Mesendoderm (in vitro differentiated cells): ENCODE measurements around the gene SPATA2L.
A peak's percentile ranks its signal among the peaks of the same experiment; 100 is the strongest.

Source experiments
- DNase-seq: peaks from one replicate; pipeline ENCODE4 v3.0.0; 2013
- H2AK5ac ChIP-seq: 2 replicates; pipeline ENCODE4 v1.6.1; 2013; ENCODE audit warnings: low read length, inconsistent platforms
- H2BK120ac ChIP-seq: 2 replicates; pipeline ENCODE4 v1.6.1; 2013; ENCODE audit warnings: low read depth, mild to moderate bottlenecking, low read length, moderate library complexity, mixed read lengths
- H2BK15ac ChIP-seq: replicated peaks from 2 replicates; pipeline ENCODE4 v1.6.1; 2013; ENCODE audit warnings: low read depth, mild to moderate bottlenecking, moderate library complexity
- H2BK5ac ChIP-seq: 2 replicates; pipeline ENCODE4 v1.6.1; 2013; ENCODE audit warnings: low read length, inconsistent platforms
- H3K18ac ChIP-seq: 2 replicates; pipeline ENCODE4 v1.6.1; 2013; ENCODE audit warnings: mild to moderate bottlenecking, low read length, mixed read lengths
- H3K23ac ChIP-seq: one replicate; pipeline ENCODE4 v1.6.1; 2013; ENCODE audit warnings: low read length
- H3K27ac ChIP-seq: 2 replicates; pipeline ENCODE4 v1.5.1; 2013; ENCODE audit warnings: low read depth, mild to moderate bottlenecking, inconsistent platforms, low read length, moderate library complexity
- H3K27me3 ChIP-seq: 2 replicates; pipeline ENCODE4 v1.6.1; 2013; ENCODE audit warnings: low read length, control low read depth, mild to moderate bottlenecking, inconsistent platforms; ENCODE audit not compliant: insufficient read depth, poor library complexity
- H3K36me3 ChIP-seq: 2 replicates; pipeline ENCODE4 v1.6.1; 2013; ENCODE audit warnings: low read length, inconsistent platforms; ENCODE audit not compliant: control insufficient read depth, insufficient read depth
- H3K4ac ChIP-seq: one replicate; pipeline ENCODE4 v1.6.1; 2013; ENCODE audit warnings: low read depth, mild to moderate bottlenecking, low read length, moderate library complexity
- H3K4me1 ChIP-seq: 2 replicates; pipeline ENCODE4 v1.6.1; 2013; ENCODE audit warnings: low read depth, low read length, inconsistent platforms; ENCODE audit not compliant: control insufficient read depth
- H3K4me2 ChIP-seq: 2 replicates; pipeline ENCODE4 v1.6.1; 2013; ENCODE audit warnings: low read length
- H3K4me3 ChIP-seq: 2 replicates; pipeline ENCODE4 v1.5.1; 2013; ENCODE audit warnings: mild to moderate bottlenecking, low read length
- H3K56ac ChIP-seq: one replicate; pipeline ENCODE4 v1.6.1; 2013; ENCODE audit warnings: low read length
- H3K79me1 ChIP-seq: 2 replicates; pipeline ENCODE4 v1.6.1; 2013; ENCODE audit warnings: low read length, inconsistent platforms
- H3K79me2 ChIP-seq: 2 replicates; pipeline ENCODE4 v1.6.1; 2013; ENCODE audit warnings: mild to moderate bottlenecking, low read length; ENCODE audit not compliant: control insufficient read depth, insufficient read depth
- H3K9ac ChIP-seq: 2 replicates; pipeline ENCODE4 v1.6.1; 2013; ENCODE audit warnings: low read length, inconsistent platforms
- H4K5ac ChIP-seq: one replicate; pipeline ENCODE4 v1.6.1; 2013; ENCODE audit warnings: low read length
- H4K8ac ChIP-seq: one replicate; pipeline ENCODE4 v1.6.1; 2013; ENCODE audit warnings: low read depth, mild to moderate bottlenecking, control low read depth, low read length, moderate library complexity
- WGBS: extraction: QIAGEN DNeasy Blood & Tissue Kit; methylation state at CpG from one replicate; pipeline ENCODE4 v1.1.7; 2013; ENCODE audit warnings: low lambda C conversion rate, missing lambda C conversion rate; ENCODE audit not compliant: insufficient coverage; ENCODE audit errors: extremely low coverage; 5-methylcytosine and 5-hydroxymethylcytosine counted together

Gene SPATA2L

DNA sequence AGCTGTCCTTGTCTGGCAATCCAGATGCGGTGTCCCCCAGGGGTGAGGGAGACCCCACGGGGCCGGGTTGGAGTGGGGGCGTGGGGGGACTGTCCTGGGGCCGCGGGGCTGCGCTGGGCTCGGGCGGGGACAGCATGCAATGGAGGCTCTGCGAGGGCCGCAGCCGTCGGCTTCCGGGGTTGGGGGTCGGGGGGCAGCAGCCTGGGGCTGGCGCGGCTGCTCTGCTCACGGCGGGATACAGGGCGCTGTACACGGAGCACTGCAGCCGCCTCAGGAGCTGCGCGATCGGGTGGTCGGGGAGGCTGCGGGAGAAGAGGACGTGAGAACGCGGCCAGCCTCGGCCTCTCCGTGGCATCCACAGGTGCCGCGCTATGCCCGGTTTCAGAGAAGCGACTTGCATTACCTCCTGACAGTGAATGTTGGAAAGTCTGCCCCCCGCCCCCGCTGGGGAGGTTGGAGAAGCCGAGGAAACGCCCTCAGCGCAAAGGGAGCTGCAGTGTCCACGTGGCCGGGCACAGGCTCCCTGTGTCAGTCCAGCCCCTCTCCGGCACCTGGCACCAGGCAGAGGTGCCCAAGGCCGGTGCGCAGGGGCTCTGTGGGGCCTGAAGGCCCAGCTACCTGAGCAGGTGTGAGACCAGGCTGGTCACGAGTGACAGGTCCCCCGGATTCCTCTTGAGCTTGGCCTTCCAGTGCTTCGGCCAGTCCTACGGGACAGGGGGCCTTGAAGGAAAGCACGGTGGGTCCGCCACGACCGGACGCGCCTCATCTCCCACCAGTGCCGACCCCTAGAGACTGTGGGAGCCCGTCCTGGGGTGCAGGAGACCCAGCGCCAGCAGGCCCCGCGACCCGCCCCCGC lies 9.4 kb upstream of the SPATA2L start:
- Histone ChIP-seq H3K4me1 (no peaks in the 10 kb centered on the region), H3K23ac (no peak overlapping the region), H3K27me3 (no peaks in the 10 kb centered on the region), H3K4me2 (no peak overlapping the region), H3K27ac (no peak overlapping the region), H3K4me3 (no peak overlapping the region), H2BK15ac (no peak overlapping the region), H2BK120ac (no peak overlapping the region), H3K56ac (no peak overlapping the region), H3K79me2 (no peaks in the 10 kb centered on the region), H3K18ac (no peak overlapping the region), H2BK5ac (no peak overlapping the region), H2AK5ac (no peak overlapping the region), H3K4ac (no peak overlapping the region), H4K5ac (no peak overlapping the region), H3K36me3 (no peaks in the 10 kb centered on the region), H4K8ac (no peak overlapping the region), H3K9ac (no peak overlapping the region), H3K79me1 (no peaks in the 10 kb centered on the region)
- peak; percentile 16 for DNase-seq
- WGBS = no CpG with 5 or more reads among the region's 63 CpGs

- H3K4me2 ChIP-seq = no peak overlapping the region
- no peak overlapping the region for H3K23ac ChIP-seq
- no peak overlapping the region for H3K4me3 ChIP-seq
- no peak overlapping the region for H3K56ac ChIP-seq
- H3K9ac ChIP-seq = no peak overlapping the region
- H2AK5ac ChIP-seq = no peak overlapping the region
- H3K4ac ChIP-seq = no peak overlapping the region
- H3K79me2 ChIP-seq = no peaks in the 10 kb centered on the region
- H3K79me1 ChIP-seq = no peaks in the 10 kb centered on the region
- H3K27ac ChIP-seq = no peak overlapping the region
- no peak for DNase-seq
- H3K18ac ChIP-seq = no peak overlapping the region
- no peaks in the 10 kb centered on the region for H3K4me1 ChIP-seq
- H3K36me3 ChIP-seq = no peaks in the 10 kb centered on the region
- no peak overlapping the region for H4K5ac ChIP-seq
- no peak overlapping the region for H2BK5ac ChIP-seq
- WGBS = no CpG with 5 or more reads among the region's 19 CpGs
- no peak overlapping the region for H2BK15ac ChIP-seq
- H2BK120ac ChIP-seq = no peak overlapping the region
- H4K8ac ChIP-seq = no peak overlapping the region
- no peaks in the 10 kb centered on the region for H3K27me3 ChIP-seq
Measured at GRCh38 chr16:89709716-89710432, 8.4 kb upstream of the SPATA2L start.

- no peak overlapping the region for H3K9ac ChIP-seq
- no peak overlapping the region for H3K4me2 ChIP-seq
- no peaks in the 10 kb centered on the region for H3K4me1 ChIP-seq
- H3K56ac ChIP-seq = no peak overlapping the region
- H3K23ac ChIP-seq = no peak overlapping the region
- no peak overlapping the region for H4K5ac ChIP-seq
- no peaks in the 10 kb centered on the region for H3K79me2 ChIP-seq
- H3K79me1 ChIP-seq = no peaks in the 10 kb centered on the region
- no peak overlapping the region for H4K8ac ChIP-seq
- H2AK5ac ChIP-seq = no peak overlapping the region
- H3K36me3 ChIP-seq = no peaks in the 10 kb centered on the region
- peak; percentile 56 for DNase-seq
- no peak overlapping the region for H3K4ac ChIP-seq
- H2BK15ac ChIP-seq = no peak overlapping the region
- no peak overlapping the region for H2BK120ac ChIP-seq
- H3K27me3 ChIP-seq = no peaks in the 10 kb centered on the region
- WGBS = no CpG with 5 or more reads among the region's 10 CpGs
- no peak overlapping the region for H3K18ac ChIP-seq
- no peak overlapping the region for H2BK5ac ChIP-seq
- no peak overlapping the region for H3K27ac ChIP-seq
- no peak overlapping the region for H3K4me3 ChIP-seq
Measured at GRCh38 chr16:89709166-89709565, 7.7 kb upstream of the SPATA2L start.

- no CpG with 5 or more reads among the region's 19 CpGs for WGBS
- H3K36me3 ChIP-seq = no peaks in the 10 kb centered on the region
Measured at GRCh38 chr16:89708481-89708931, 7.0 kb upstream of the SPATA2L start.

GRCh38 chr16:89707695-89708094 lies 6.2 kb upstream of the SPATA2L start:
- no CpG with 5 or more reads among the region's 9 CpGs for WGBS
- Histone ChIP-seq H3K23ac (no peak overlapping the region), H3K4me1 (no peaks in the 10 kb centered on the region), H3K36me3 (no peaks in the 10 kb centered on the region), H3K18ac (no peak overlapping the region), H4K5ac (no peak overlapping the region), H2BK5ac (no peak overlapping the region), H2BK15ac (no peak overlapping the region), H3K4me3 (no peak overlapping the region), H3K27me3 (no peaks in the 10 kb centered on the region), H3K79me2 (no peaks in the 10 kb centered on the region), H4K8ac (no peak overlapping the region), H3K27ac (no peak overlapping the region), H3K4ac (no peak overlapping the region), H2BK120ac (no peak overlapping the region), H3K9ac (no peak overlapping the region), H3K79me1 (no peaks in the 10 kb centered on the region), H2AK5ac (no peak overlapping the region), H3K56ac (no peak overlapping the region), H3K4me2 (no peak overlapping the region)
- DNase-seq = no peak

More at GRCh38 chr16:89708481-89708931, 7.0 kb upstream of the SPATA2L start:
- no peak overlapping the region for H3K9ac ChIP-seq
- H3K4me2 ChIP-seq = no peak overlapping the region
- no peak overlapping the region for H2AK5ac ChIP-seq
- no peaks in the 10 kb centered on the region for H3K79me2 ChIP-seq
- no peak overlapping the region for H4K5ac ChIP-seq
- H3K27me3 ChIP-seq = no peaks in the 10 kb centered on the region
- no peaks in the 10 kb centered on the region for H3K4me1 ChIP-seq
- no peak overlapping the region for H3K4me3 ChIP-seq
- no peak overlapping the region for H2BK120ac ChIP-seq
- H3K27ac ChIP-seq = no peak overlapping the region
- no peak overlapping the region for H4K8ac ChIP-seq
- no peak overlapping the region for H3K23ac ChIP-seq
- no peak overlapping the region for H2BK15ac ChIP-seq
- H3K4ac ChIP-seq = no peak overlapping the region
- no peak overlapping the region for H3K18ac ChIP-seq
- no peak for DNase-seq
- no peak overlapping the region for H2BK5ac ChIP-seq
- H3K79me1 ChIP-seq = no peaks in the 10 kb centered on the region
- H3K56ac ChIP-seq = no peak overlapping the region
